ENCODE measurements around the gene SLC45A2. TPM values are rescaled to one million over a fixed set of nuclear protein-coding genes. Genes with fewer than 3 reads are reported as not detected.

Gene SLC45A2
- total and polyA plus RNA-seq, 9 of the 15 experiments (the other 6 are each of a cell fraction or from before 2014, with no cell fraction given): 0.03 to 0.29 (median 0.14) TPM; not detected in 4

DNA sequence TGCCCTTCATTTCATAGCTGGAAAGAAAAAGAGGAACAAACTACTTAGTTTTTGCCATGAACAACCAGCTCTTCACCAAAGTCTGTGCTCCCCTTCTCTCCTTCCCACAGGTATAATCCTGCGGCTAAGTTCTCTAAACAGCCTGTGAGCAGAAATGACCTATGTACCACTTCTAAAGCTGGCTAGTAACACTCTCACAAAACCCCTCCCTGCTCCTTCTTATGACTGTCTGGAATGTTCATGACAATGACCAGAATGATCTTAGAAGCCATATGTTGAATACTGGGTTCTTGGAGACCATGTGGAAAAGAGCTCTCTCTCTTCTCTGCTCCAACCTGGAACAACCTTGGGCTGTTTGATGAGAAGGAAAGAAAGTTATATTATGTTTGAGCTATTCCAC lies 36.2 kb upstream of the SLC45A2 start:
- ATAC-seq (no peak), FAIRE-seq (no peak), DNase-seq (ENCODE audit: extremely low read depth in 1 of 4, low spot score in 3 of 4) (no peak)
- no peak overlapping the region for H3K9ac ChIP-seq (ENCODE audit: insufficient read depth in 1 of 2, low read depth in 2 of 2, low read length in 2 of 2)
- ChIA-PET POLR2A (interaction anchor here (0.7 to 1.0 kb wide), 2 partner anchors 9 to 12 kb away, joined by 3 to 4 read pairs; no protein-coding TSS in a partner anchor), CTCF (ENCODE audit: low intra/inter-chr PET ratio) (no interaction called here)
- H3K27me3 ChIP-seq (ENCODE audit: control insufficient read depth in 2 of 2, insufficient read depth in 2 of 2, low read length in 2 of 2): no peaks in the 10 kb centered on the region
- intact Hi-C loops (cut with micrococcal nuclease): no loop called here
- no peak overlapping the region for H3K27ac ChIP-seq (ENCODE audit: extremely low read depth, low read depth, low read length)
- in situ Hi-C loops (cut with MboI): no loop called here
- no peak overlapping the region for H3K4me3 ChIP-seq
- H3K79me2 ChIP-seq (ENCODE audit: control insufficient read depth, insufficient read depth, low read length): no peaks in the 10 kb centered on the region
- no peak overlapping the region for H3K4me2 ChIP-seq (ENCODE audit: insufficient read depth, low read length)
- no peak overlapping the region for H2AFZ ChIP-seq (ENCODE audit: low read depth, low read length)
- H3K36me3 ChIP-seq (ENCODE audit: control insufficient read depth, insufficient read depth, low read length): no peaks in the 10 kb centered on the region
- no peaks in the 10 kb centered on the region for H3K9me3 ChIP-seq (replicated peaks; ENCODE audit: control insufficient read depth, insufficient read depth, low read depth, low read length)
- H3K4me1 ChIP-seq (replicated peaks in 1 of 2; ENCODE audit: control insufficient read depth in 2 of 2, insufficient read depth in 2 of 2, low read length in 2 of 2): no peaks in the 10 kb centered on the region
- BruUV-seq (replicated peaks): no TSS peak
- H3K9me1 ChIP-seq (ENCODE audit: control insufficient read depth, insufficient read depth, low read length): no peaks in the 10 kb centered on the region
- WGBS (ENCODE audit: insufficient coverage, low coverage, missing lambda C conversion rate): 44% methylated on average over 1 of the region's 1 CpG
- H4K20me1 ChIP-seq (replicated peaks; ENCODE audit: control insufficient read depth, insufficient read depth, low read length): no peaks in the 10 kb centered on the region
- TF ChIP-seq NFIC (IDR thresholded peaks at IDR 0.05): no peak
- TF ChIP-seq GATA2 (CRISPR knock-in tag; IDR thresholded peaks at IDR 0.05): no peak
- no peak for TF ChIP-seq ZNF133 (CRISPR knock-in tag; IDR thresholded peaks at IDR 0.05)
- TF ChIP-seq, protein P1, sequence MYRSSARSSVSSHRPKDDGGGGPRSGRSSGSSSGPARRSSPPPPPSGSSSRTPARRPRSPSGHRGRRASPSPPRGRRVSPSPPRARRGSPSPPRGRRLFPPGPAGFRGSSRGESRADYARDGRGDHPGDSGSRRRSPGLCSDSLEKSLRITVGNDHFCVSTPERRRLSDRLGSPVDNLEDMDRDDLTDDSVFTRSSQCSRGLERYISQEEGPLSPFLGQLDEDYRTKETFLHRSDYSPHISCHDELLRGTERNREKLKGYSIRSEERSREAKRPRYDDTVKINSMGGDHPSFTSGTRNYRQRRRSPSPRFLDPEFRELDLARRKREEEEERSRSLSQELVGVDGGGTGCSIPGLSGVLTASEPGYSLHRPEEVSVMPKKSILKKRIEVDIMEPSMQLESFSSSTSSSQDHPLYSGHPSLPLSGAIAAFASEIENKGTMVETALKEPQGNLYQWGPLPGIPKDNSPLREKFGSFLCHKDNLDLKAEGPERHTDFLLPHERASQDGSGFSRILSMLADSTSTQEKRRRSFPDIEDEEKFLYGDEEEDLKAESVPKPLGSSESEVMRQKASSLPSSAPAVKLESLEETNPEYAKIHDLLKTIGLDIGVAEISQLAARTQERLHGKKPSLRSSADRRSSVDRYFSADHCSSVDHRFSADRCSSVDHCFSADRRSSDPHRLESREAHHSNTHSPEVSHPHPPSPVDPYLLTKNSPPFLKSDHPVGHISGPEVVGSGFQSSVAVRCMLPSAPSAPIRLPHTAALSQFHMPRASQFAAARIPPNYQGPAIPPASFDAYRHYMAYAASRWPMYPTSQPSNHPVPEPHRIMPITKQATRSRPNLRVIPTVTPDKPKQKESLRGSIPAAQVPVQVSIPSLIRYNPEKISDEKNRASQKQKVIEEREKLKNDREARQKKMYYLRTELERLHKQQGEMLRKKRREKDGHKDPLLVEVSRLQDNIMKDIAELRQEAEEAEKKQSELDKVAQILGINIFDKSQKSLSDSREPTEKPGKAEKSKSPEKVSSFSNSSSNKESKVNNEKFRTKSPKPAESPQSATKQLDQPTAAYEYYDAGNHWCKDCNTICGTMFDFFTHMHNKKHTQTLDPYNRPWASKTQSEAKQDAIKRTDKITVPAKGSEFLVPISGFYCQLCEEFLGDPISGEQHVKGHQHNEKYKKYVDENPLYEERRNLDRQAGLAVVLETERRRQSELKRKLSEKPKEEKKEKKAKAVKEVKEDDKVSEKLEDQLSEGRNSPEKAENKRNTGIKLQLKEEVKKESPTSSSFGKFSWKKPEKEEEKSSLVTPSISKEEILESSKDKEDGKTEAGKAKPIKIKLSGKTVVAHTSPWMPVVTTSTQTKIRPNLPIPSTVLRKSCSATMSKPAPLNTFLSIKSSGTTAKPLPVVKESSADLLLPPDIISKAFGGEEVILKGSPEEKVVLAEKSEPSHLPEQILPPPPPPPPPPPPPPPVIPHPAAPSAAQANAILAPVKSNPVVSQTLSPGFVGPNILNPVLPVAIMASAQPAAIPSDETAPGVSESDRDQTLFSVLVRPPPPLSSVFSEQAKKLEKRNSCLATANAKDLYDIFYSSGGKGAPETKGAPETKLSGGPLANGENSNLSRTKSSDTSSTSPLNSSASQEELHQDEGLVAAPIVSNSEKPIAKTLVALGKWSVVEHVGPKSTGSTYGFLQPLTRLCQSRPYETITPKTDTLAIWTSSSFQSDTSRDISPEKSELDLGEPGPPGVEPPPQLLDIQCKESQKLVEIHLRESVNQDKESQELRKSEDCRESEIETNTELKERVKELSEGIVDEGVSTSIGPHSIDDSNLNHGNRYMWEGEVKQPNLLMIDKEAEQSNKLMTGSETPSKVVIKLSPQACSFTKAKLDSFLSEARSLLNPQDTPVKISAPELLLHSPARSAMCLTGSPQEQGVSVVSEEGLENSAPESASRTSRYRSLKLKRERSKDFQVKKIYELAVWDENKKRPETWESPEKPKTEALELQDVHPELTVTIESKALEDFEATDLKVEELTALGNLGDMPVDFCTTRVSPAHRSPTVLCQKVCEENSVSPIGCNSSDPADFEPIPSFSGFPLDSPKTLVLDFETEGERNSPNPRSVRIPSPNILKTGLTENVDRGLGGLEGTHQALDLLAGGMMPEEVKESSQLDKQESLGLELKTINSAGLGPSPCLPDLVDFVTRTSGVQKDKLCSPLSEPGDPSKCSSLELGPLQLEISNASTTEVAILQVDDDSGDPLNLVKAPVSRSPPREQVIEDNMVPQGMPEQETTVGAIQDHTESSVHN (IDR thresholded peaks at IDR 0.05; ENCODE audit: borderline replicate concordance in 1 of 2, low read depth in 1 of 2): no peak
- no peak for TF ChIP-seq SMARCB1 (IDR thresholded peaks at IDR 0.05; ENCODE audit: insufficient read length, low read depth)
- TF ChIP-seq, protein P2, sequence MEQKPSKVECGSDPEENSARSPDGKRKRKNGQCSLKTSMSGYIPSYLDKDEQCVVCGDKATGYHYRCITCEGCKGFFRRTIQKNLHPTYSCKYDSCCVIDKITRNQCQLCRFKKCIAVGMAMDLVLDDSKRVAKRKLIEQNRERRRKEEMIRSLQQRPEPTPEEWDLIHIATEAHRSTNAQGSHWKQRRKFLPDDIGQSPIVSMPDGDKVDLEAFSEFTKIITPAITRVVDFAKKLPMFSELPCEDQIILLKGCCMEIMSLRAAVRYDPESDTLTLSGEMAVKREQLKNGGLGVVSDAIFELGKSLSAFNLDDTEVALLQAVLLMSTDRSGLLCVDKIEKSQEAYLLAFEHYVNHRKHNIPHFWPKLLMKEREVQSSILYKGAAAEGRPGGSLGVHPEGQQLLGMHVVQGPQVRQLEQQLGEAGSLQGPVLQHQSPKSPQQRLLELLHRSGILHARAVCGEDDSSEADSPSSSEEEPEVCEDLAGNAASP (IDR thresholded peaks at IDR 0.05): no peak
- TF ChIP-seq, protein P3, sequence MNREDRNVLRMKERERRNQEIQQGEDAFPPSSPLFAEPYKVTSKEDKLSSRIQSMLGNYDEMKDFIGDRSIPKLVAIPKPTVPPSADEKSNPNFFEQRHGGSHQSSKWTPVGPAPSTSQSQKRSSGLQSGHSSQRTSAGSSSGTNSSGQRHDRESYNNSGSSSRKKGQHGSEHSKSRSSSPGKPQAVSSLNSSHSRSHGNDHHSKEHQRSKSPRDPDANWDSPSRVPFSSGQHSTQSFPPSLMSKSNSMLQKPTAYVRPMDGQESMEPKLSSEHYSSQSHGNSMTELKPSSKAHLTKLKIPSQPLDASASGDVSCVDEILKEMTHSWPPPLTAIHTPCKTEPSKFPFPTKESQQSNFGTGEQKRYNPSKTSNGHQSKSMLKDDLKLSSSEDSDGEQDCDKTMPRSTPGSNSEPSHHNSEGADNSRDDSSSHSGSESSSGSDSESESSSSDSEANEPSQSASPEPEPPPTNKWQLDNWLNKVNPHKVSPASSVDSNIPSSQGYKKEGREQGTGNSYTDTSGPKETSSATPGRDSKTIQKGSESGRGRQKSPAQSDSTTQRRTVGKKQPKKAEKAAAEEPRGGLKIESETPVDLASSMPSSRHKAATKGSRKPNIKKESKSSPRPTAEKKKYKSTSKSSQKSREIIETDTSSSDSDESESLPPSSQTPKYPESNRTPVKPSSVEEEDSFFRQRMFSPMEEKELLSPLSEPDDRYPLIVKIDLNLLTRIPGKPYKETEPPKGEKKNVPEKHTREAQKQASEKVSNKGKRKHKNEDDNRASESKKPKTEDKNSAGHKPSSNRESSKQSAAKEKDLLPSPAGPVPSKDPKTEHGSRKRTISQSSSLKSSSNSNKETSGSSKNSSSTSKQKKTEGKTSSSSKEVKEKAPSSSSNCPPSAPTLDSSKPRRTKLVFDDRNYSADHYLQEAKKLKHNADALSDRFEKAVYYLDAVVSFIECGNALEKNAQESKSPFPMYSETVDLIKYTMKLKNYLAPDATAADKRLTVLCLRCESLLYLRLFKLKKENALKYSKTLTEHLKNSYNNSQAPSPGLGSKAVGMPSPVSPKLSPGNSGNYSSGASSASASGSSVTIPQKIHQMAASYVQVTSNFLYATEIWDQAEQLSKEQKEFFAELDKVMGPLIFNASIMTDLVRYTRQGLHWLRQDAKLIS (CRISPR knock-in tag; IDR thresholded peaks at IDR 0.05): no peak
- TF ChIP-seq RBM25 (IDR thresholded peaks at IDR 0.05; ENCODE audit: low read depth, low read length, severe bottlenecking): no peak
- no peak for TF ChIP-seq SRSF1 (IDR thresholded peaks at IDR 0.05; ENCODE audit: low read depth, low read length)

All from K562 (cell line).